Lower lobe of right lung (tissue), 2 donors: Measurements from ENCODE around the gene SLC22A5. TPM values are rescaled to one million over a fixed set of nuclear protein-coding genes. Genes with fewer than 3 reads are reported as not detected.

Experiments used
- ATAC-seq, 2 donors: fragments of 200-7000 bp; cut with Tn5 transposase; one replicate each; pipeline ENCODE4 v1.9.1; 2020 to 2022; ENCODE audit warnings: mild to moderate bottlenecking in 2 of 2, moderate library complexity in 2 of 2
- DNase-seq: peaks from one replicate; pipeline ENCODE4 v3.0.0-alpha.2; 2020
- H3K27ac ChIP-seq: fragments of 200-600 bp; one replicate; pipeline ENCODE4 v1.8.0; 2022
- H3K27me3 ChIP-seq: fragments of 200-600 bp; one replicate; pipeline ENCODE4 v1.8.0; 2022; ENCODE audit warnings: low read depth
- H3K36me3 ChIP-seq: fragments of 200-600 bp; one replicate; pipeline ENCODE4 v1.8.0; 2022; ENCODE audit warnings: mild to moderate bottlenecking
- H3K4me1 ChIP-seq: fragments of 200-600 bp; one replicate; pipeline ENCODE4 v1.8.0; 2022
- H3K4me3 ChIP-seq: fragments of 200-600 bp; one replicate; pipeline ENCODE4 v1.8.0; 2022; ENCODE audit warnings: mild to moderate bottlenecking
- H3K9me3 ChIP-seq: fragments of 200-600 bp; one replicate; pipeline ENCODE4 v1.8.0; 2022
- CTCF ChIP-seq: fragments of 200-600 bp; IDR thresholded peaks from one replicate; pipeline ENCODE4 v1.8.0; 2022; ENCODE audit warnings: antibody characterized with exemption, mild to moderate bottlenecking
- intact Hi-C: fragments of 100-400 bp; cut with DNase I; formaldehyde crosslinking; loops from one replicate; pipeline ENCODE4 v1.11.0; 2022
- total RNA-seq: library from RNA; stranded (reverse); fragmentation: NEBNext Ultra II Directional; extraction: Animal tissue kit (Norgen Biotek cat#: 25700); gene quantifications from one replicate; pipeline ENCODE4 v1.2.1, GENCODE V29; 2021
- donor health status: DM: no; HTN: yes; CAD: no; lungs with severe emphysema.

The SLC22A5 gene
- total RNA-seq, 1 donor from 2014 or later: 12.6 TPM

DNA sequence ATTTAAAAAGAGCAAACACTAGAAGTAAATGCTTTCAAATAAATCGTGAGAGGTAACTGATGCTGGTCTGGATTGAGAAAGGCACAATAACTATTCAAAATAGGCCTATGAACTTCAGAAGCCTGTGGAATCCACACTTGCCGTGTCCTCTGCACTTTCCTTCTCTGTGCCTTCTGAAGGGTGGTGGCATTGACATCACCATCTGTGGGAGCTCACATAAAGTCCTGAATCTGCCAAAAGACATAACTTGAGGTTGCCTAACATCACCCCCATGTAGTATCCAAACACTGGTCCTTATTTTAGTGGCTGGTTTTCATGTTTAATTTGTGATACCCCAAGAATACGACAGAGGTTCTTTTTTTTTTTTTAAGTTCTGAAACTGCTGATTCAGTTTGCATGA is 61.2 kb downstream of the SLC22A5 start:
- no peak for ATAC-seq
- intact Hi-C loops: no loop called here
- H3K4me3 ChIP-seq: no peak overlapping the region
- DNase-seq: no peak
- no peaks in the 10 kb centered on the region for H3K27me3 ChIP-seq
- H3K36me3 ChIP-seq: no peaks in the 10 kb centered on the region
- peaks cover 99% of the 10 kb centered on the region for H3K4me1 ChIP-seq
- TF ChIP-seq CTCF: no peak
- H3K27ac ChIP-seq: peak overlapping the region; percentile 54
- no peaks in the 10 kb centered on the region for H3K9me3 ChIP-seq

DNA sequence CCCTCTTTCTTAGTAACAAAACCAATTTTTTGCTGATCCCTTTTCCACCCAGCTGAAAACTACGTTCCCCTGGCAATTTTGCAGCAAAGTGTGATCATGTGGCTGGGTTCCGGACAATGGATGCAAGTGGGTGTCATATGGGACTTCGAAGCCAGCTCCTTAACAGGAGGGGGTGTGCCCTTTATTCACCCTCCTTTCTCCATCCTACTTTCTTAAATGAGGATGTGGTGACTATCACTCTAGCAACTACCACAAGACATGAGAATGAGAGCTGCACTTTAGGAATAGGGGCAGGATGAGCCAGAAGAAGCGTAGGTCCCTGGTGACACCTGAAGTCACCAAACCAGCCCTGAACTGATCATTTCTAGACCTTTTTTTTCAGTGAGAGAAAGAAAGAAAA is 62.1 kb downstream of the SLC22A5 start:
- Histone ChIP-seq H3K4me1 (peaks cover 99% of the 10 kb centered on the region), H3K9me3 (no peaks in the 10 kb centered on the region), H3K27ac (peak overlapping the region; percentile 54), H3K27me3 (no peaks in the 10 kb centered on the region), H3K36me3 (no peaks in the 10 kb centered on the region), H3K4me3 (no peak overlapping the region)
- TF ChIP-seq CTCF: no peak
- DNase-seq (no peak), ATAC-seq (no peak)
- intact Hi-C loops: no loop called here

DNA sequence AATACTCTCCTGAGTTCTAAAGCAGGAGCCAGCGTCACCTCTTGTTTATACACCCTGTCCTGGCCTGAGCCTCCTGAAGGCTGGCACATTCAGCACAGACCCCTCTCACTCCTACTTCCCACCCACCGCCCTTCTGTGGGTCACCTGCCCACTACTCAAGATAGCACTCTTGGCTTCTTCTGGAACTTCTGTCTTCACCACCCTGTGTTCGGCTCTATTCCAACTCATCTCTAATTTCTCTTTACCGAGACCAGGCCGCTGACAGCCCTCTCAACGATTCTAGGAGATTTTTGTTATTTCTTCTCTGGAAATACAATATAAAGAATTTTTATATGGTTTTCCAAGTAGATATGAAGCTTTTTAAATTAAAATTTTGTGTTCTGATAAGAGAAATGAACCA is 63.6 kb downstream of the SLC22A5 start:
- Histone ChIP-seq H3K36me3 (no peaks in the 10 kb centered on the region), H3K9me3 (no peaks in the 10 kb centered on the region), H3K27me3 (no peaks in the 10 kb centered on the region), H3K4me1 (peaks cover 99% of the 10 kb centered on the region), H3K4me3 (no peak overlapping the region), H3K27ac (peak overlapping the region; percentile 54)
- no peak for TF ChIP-seq CTCF
- DNase-seq (no peak), ATAC-seq (no peak)
- intact Hi-C loops: no loop called here

DNA sequence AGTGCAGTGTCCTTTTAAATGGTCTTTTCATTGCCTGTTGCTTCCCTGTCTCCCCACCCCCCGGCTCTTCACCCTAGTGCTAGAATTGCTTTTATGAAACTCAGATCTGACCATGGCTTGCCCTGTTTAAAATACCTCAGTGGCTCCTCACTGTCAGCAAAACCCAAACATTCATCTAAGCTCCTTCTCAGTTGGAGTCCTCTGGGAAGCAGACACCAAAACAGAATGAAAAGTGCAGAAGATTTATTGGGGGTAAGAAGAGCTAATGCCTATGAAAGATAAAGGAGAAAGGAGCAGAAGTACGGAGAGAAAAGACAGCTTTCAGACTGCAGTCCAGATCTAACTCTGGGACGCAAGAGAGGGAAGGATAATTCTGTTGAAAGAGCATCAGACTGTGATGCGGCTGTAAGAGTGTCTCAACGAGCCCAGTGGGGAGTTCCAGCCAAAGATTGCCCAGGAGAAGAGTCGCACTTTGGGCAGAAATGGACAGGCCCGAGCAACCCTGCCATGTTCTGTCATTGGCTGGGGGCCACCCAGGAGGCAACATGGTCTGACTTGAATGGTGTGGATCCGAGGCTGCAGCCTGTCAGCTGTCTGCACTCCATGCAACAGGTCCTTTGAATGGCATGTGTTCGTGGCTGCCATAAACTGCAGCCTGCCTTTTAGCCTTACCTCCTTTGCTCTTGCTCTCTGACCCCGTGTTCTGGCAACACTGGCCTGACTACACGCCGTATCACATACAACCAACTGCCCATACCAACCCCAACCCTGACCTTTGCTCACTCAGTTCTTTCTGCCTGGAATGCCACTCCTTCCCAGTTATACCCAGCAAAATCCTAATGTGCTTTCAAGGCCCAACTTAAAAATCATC is 65.1 kb downstream of the SLC22A5 start:
- Histone ChIP-seq H3K9me3 (no peaks in the 10 kb centered on the region), H3K27me3 (no peaks in the 10 kb centered on the region), H3K36me3 (no peaks in the 10 kb centered on the region), H3K4me3 (no peak overlapping the region), H3K4me1 (peaks cover 99% of the 10 kb centered on the region), H3K27ac (peak overlapping the region; percentile 26)
- no peak for ATAC-seq
- intact Hi-C loops: no loop called here
- TF ChIP-seq CTCF: no peak
- DNase-seq: no peak

DNA sequence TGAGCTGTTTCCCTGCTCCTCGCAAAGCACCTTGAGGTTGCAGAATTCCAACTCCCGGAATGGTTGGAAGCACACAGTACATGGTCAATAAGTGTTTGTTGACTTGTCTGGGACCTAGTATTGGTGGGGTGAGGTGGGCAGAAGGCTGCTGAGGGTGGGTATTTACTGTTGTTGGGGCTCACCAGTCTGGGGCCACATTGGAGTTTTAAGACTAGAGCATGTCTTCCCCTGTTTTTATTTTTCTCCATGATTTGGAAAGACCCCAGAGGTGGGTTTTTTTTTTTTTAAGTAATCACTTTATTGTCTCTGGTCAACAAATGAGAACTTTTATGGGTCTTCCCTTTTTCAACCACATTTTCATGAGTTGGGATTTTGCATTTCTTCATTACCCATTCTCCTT is 65.9 kb downstream of the SLC22A5 start:
- no peak for ATAC-seq
- intact Hi-C loops: no loop called here
- H3K4me3 ChIP-seq: no peak overlapping the region

More for the DNA sequence above, 65.9 kb downstream of the SLC22A5 start:
- Histone ChIP-seq H3K4me1 (peaks cover 99% of the 10 kb centered on the region), H3K27ac (peak overlapping the region; percentile 62), H3K27me3 (no peaks in the 10 kb centered on the region), H3K9me3 (no peaks in the 10 kb centered on the region), H3K36me3 (no peaks in the 10 kb centered on the region)
- DNase-seq: no peak
- TF ChIP-seq CTCF: no peak
